ENCODE measurements around the gene ZNF83. TPM values are rescaled to one million over a fixed set of nuclear protein-coding genes. Genes with fewer than 3 reads are reported as not detected.
"Not testable (repeated sequence)": the region's sequence is repeated elsewhere in the genome, so short reads cannot be mapped to it uniquely, and the experiment has no call there.

ZNF83 gene
- polyA plus RNA-seq, 1 donor from 2014 or later, result 69.3 TPM

DNA sequence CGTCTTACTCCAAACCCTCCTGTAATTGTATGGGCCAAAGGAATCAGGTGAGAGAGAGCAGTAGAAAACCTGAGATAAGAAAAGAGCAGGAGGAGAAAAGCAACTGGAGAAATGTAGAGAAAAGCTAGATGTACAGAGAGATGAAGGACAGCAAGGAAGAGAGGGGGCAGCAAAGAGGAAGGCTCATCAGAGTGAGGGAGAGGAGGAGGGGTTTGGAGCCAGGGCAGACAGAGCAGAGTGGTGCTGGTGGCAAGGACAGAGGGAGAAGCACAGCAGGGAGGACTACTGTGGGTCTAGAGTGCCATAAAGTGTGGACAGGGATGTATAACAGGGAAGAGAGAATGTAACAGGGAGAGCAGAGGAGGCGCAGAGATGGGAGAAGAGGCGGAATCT, 36.2 kb downstream of the ZNF83 start:
- Histone ChIP-seq H3K4me3 (ENCODE audit: low read length) (peak overlapping the region; percentile 76), H3K4me2 (ENCODE audit: low read length) (peak overlapping the region; percentile 94)
- not testable (repeated sequence) for H3K9ac ChIP-seq (ENCODE audit: low read length); H3K36me3 ChIP-seq (ENCODE audit: insufficient read depth, low read length); H3F3A ChIP-seq (ENCODE audit: insufficient read depth, low read length, poor library complexity, severe bottlenecking); H3K27me3 ChIP-seq (ENCODE audit: insufficient read depth, low read depth, low read length); H3K9me3 ChIP-seq (ENCODE audit: low read length); H3K27ac ChIP-seq (ENCODE audit: low read length); H4K20me1 ChIP-seq (ENCODE audit: insufficient read depth); H3K9me2 ChIP-seq (ENCODE audit: insufficient read depth, low read length); H3K79me2 ChIP-seq (replicated peaks; ENCODE audit: insufficient read depth, low read length); H2AFZ ChIP-seq (ENCODE audit: low read depth, low read length)
- TF ChIP-seq CTCF (IDR thresholded peaks at IDR 0.05; ENCODE audit: poor library complexity, severe bottlenecking), result peak; percentile 20

DNA sequence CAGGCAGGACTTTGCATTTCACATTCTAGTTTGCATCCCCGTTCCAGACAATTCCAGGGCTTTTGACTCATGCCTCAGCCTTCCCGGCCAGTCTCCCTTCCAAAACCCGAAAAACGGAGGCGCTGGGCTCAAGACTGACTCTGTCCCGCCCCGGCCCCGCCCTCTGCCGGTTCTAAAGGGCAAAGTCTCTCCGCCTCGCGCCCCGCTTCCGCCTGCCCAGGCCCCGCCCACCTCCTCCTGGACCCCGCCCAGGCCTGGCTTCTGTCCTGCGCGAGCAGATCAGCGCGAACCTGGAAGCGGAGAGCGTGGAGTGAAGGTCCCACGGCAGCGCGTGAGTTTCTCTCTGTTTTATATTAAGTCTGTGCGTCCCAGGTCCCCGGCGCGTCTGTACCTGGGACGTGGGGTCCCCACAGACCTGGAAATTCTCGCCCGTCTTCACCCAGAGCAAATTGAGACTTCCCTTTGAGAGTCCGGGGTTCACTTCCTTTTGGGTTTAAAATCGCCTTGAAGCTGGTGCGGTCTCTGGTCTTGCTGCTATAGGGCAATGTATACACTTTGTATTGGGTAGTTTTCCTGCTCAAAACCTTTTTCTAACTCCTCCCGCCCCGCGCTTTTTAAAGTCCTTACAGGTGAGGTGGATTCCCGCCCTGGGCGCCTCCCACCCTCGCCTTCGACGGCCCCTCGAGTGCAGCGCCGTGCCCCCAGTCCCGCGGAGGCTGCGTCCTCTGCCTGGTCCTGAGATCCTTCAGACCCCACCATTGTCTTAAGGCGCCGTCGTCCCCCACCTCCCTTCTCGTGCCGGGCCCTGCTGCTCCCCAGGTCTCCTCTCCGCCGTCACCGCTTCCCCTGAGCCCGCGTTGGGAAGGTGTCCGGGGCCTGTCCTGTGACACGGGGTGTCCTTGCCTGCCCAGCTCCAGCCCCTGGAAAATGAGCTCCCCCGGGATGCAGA, 36.9 kb downstream of the ZNF83 start:
- Histone ChIP-seq H3K9me3 (ENCODE audit: low read length) (no peaks in the 10 kb centered on the region), H3K36me3 (ENCODE audit: insufficient read depth, low read length) (no peaks in the 10 kb centered on the region), H3F3A (ENCODE audit: insufficient read depth, low read length, poor library complexity, severe bottlenecking) (no peaks in the 10 kb centered on the region), H3K4me3 (ENCODE audit: low read length) (peak overlapping the region; percentile 76), H4K20me1 (ENCODE audit: insufficient read depth) (no peaks in the 10 kb centered on the region), H3K27me3 (ENCODE audit: insufficient read depth, low read depth, low read length) (no peaks in the 10 kb centered on the region), H3K79me2 (replicated peaks; ENCODE audit: insufficient read depth, low read length) (no peaks in the 10 kb centered on the region), H2AFZ (ENCODE audit: low read depth, low read length) (peak overlapping the region; percentile 37), H3K4me2 (ENCODE audit: low read length) (peak overlapping the region; percentile 94), H3K9me2 (ENCODE audit: insufficient read depth, low read length) (no peaks in the 10 kb centered on the region), H3K9ac (ENCODE audit: low read length) (peak overlapping the region; percentile 42), H3K27ac (ENCODE audit: low read length) (no peak overlapping the region)
- TF ChIP-seq POLR2AphosphoS5 (IDR thresholded peaks at IDR 0.05), result no peak
- TF ChIP-seq, protein P1, sequence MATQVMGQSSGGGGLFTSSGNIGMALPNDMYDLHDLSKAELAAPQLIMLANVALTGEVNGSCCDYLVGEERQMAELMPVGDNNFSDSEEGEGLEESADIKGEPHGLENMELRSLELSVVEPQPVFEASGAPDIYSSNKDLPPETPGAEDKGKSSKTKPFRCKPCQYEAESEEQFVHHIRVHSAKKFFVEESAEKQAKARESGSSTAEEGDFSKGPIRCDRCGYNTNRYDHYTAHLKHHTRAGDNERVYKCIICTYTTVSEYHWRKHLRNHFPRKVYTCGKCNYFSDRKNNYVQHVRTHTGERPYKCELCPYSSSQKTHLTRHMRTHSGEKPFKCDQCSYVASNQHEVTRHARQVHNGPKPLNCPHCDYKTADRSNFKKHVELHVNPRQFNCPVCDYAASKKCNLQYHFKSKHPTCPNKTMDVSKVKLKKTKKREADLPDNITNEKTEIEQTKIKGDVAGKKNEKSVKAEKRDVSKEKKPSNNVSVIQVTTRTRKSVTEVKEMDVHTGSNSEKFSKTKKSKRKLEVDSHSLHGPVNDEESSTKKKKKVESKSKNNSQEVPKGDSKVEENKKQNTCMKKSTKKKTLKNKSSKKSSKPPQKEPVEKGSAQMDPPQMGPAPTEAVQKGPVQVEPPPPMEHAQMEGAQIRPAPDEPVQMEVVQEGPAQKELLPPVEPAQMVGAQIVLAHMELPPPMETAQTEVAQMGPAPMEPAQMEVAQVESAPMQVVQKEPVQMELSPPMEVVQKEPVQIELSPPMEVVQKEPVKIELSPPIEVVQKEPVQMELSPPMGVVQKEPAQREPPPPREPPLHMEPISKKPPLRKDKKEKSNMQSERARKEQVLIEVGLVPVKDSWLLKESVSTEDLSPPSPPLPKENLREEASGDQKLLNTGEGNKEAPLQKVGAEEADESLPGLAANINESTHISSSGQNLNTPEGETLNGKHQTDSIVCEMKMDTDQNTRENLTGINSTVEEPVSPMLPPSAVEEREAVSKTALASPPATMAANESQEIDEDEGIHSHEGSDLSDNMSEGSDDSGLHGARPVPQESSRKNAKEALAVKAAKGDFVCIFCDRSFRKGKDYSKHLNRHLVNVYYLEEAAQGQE (IDR thresholded peaks at IDR 0.05; ENCODE audit: borderline replicate concordance), result no peak
- TF ChIP-seq TAF1 (IDR thresholded peaks at IDR 0.05; ENCODE audit: low read depth), result no peak
- TF ChIP-seq EZH2 (IDR thresholded peaks at IDR 0.05; ENCODE audit: borderline replicate concordance, insufficient read depth, low read length, poor library complexity, severe bottlenecking), result no peak
- peak; percentile 54 for TF ChIP-seq CTCF (IDR thresholded peaks at IDR 0.05; ENCODE audit: poor library complexity, severe bottlenecking)
- TF ChIP-seq MXI1 (conservative IDR thresholded peaks at IDR 0.05; ENCODE audit: poor library complexity, severe bottlenecking), result peak; percentile 64

All from neural cell (in vitro differentiated cells).